ENCODE measurements around the gene PTPRJ.

The PTPRJ gene

GRCh38 chr11:48074425-48075181, 94.2 kb downstream of the PTPRJ start:
- DNase-seq = no peak

GRCh38 chr11:48075637-48076036, 95.3 kb downstream of the PTPRJ start:
- no peak for DNase-seq

GRCh38 chr11:48077251-48077650, 96.9 kb downstream of the PTPRJ start:
- DNase-seq = no peak

GRCh38 chr11:48078689-48079088, 98.3 kb downstream of the PTPRJ start:
- no peak for DNase-seq

GRCh38 chr11:48079596-48079995, 99.2 kb downstream of the PTPRJ start:
- no peak for DNase-seq

- no peak for DNase-seq
Observed at GRCh38 chr11:48080301-48080861, 100.0 kb downstream of the PTPRJ start.

- DNase-seq = no peak
Observed at GRCh38 chr11:48081151-48082010, 101.0 kb downstream of the PTPRJ start.

GRCh38 chr11:48082771-48083170, 102.4 kb downstream of the PTPRJ start:
- no peak for DNase-seq

- DNase-seq = no peak
Observed at GRCh38 chr11:48083421-48083820, 103.1 kb downstream of the PTPRJ start.

- DNase-seq = no peak
Observed at GRCh38 chr11:48085688-48086087, 105.3 kb downstream of the PTPRJ start.

GRCh38 chr11:48087422-48087821, 107.1 kb downstream of the PTPRJ start:
- no peak for DNase-seq

GRCh38 chr11:48087974-48088681, 107.8 kb downstream of the PTPRJ start:
- no peak for DNase-seq

- DNase-seq = no peak
Observed at GRCh38 chr11:48088682-48089050, 108.3 kb downstream of the PTPRJ start.

- DNase-seq = no peak
Observed at GRCh38 chr11:48090174-48090573, 109.8 kb downstream of the PTPRJ start.

- no peak for DNase-seq
Observed at GRCh38 chr11:48091426-48092102, 111.2 kb downstream of the PTPRJ start.

GRCh38 chr11:48093323-48093722, 113.0 kb downstream of the PTPRJ start:
- DNase-seq = no peak

- DNase-seq = no peak
Observed at GRCh38 chr11:48093795-48094642, 113.7 kb downstream of the PTPRJ start.

- DNase-seq = no peak
Observed at GRCh38 chr11:48094643-48095339, 114.4 kb downstream of the PTPRJ start.

GRCh38 chr11:48095779-48096470, 115.6 kb downstream of the PTPRJ start:
- DNase-seq = no peak
